ENCODE measurements around the gene UBE4B.
"Not testable (repeated sequence)": the region's sequence is repeated elsewhere in the genome, so short reads cannot be mapped to it uniquely, and the experiment has no call there.

The UBE4B gene

DNA sequence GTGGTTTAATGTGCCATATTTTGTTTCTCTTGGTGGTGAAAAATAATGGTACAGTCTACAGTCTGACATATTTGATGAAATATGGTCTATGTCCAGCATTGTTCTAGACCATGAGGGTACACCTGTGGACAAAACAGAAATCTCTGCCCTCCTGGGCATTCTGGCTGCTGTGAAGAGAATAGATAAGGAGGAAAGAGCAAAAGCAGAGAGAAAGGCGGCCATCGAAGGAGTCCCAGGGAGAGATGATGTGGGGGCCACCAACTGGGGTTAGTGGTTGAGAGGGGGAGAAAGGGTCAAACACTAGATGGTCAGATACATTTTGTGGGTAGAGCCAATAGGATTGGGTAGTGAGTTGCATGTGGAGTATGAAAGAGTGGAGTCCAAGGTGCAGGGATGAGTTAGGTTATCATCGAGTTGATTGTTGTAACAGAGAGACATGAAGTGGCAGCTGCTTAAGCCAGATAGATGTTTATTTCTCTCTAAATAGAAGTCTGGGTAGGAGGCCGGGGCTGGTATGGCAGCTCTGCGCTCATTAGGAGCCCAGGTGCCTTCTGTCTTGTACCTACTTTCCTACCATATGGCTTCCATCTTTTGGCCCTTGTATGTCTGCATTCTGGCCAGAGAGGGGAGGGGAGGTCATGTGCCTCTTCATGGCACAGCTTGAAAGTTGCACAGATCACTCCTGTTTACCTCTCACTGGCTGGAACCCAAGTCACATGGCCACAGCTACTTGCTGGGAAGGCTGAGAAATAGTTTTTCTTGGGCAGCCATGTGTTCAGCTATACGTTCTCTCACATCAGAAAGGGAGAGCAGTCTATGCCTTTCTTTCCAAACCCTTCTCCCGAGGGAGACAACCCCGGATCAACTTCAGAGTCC is 13.0 kb downstream of the UBE4B start:
- DNase-seq, result no peak

DNA sequence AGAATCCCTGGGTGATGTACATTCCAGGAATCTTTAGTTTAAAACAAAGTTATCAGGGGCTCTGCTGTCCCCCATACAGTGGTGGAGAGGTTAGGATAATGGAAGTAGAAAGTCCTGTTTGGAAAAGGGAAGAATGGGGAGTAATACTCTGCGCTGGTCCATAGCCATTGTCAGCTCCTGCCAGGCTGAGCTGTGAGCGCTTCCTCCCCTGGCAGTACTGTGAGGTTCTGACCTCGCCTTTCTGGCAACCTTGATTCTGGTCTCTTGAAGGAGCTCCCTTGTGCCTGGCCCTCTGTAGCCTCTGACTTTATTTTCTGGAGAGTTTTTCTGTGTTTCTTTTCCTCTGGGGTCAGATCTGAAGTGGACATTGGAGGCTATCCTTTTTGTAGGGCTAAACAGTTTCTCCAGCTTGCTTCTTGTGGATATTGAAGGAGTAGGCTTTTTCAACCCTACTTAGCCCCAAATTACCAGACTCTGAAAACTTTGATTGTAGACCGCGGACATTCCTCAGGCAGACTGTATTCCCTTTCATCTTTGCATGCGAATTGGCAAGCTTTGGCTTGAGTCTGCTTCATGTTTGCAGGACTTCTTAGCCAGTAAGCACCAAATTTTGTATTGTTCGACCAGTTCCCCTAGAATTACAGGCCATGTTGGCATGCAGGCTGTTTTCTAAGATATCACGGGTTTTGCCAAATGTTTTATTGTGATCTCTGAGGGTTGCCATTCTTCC is 13.8 kb downstream of the UBE4B start:
- no peak for DNase-seq

DNA sequence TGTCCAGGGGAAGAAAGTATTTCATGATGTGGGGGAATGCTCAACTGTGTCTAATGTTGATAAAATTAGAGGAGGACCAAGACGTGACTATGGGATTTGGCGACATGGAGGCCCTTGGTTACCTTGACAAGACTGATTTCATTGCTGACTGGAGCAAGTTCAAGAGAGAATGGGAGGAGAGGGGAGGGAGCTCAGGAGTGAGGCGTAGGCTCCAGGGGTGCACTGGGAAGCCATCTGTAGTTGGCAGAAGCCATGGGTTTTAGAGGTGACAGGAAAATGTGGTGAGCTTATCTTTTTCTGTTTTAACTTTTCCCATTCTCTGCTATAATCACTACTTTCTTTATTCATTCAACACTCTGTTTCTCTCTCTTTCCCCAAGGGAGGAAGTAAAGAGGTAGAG is 15.8 kb downstream of the UBE4B start:
- no peak for DNase-seq

DNA sequence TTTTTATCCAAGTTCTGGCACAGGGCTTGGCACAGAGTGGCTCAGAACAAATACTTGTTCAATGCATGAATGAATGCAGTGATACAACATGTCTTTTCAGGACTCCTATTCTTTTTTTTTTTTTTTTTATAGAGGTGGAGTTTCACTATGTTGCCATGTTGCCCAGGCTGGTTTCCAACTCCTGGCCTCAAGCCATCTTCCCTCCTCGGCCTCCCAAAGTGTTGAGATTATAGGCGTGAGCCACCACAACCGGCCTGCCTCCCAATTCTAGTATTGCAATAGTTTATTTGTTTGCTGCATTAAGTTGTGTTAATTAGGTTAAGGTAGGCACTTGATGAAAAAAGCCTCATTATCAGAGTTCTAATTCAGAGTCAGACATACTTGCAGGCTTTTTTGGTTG is 17.9 kb downstream of the UBE4B start:
- DNase-seq, result peak; percentile 30

DNA sequence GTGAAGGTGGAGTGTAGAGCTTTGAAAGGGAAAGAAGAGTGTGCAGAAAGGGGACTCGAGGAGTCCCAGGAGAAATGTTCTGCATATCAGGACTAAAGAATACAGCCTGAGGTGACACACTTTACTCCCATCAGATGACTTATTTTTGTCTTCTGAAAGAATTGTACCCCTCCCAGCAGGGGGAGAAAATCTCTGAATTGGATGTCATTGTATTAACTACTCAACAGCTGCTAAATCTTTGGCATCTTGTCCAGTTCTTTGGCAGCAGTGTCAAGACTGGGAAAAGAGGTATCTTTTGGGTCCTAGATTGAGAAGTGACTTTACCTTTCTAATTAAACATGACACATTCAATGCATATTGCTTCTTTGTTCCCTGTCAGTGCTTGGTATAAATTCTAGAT is 18.9 kb downstream of the UBE4B start:
- DNase-seq, result no peak

DNA sequence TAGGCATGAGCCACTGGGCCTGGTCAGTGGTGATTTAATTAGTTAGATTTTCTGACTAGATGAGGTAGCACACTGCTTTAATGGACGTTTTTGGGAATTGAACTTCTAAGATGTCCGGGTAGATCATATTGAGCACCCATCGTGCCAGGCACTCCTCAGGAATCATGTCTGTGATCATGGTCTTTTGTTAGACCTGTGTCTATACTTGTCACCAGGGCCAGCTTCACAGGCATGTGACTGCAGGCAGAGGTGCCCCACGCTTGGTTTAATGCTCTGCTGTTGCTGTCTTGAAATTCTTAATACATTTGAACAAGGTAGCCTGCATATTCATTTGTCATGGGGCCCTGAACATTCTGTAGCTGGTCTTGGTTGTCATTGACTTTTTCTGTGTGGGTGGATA is 19.6 kb downstream of the UBE4B start:
- DNase-seq, result no peak

DNA sequence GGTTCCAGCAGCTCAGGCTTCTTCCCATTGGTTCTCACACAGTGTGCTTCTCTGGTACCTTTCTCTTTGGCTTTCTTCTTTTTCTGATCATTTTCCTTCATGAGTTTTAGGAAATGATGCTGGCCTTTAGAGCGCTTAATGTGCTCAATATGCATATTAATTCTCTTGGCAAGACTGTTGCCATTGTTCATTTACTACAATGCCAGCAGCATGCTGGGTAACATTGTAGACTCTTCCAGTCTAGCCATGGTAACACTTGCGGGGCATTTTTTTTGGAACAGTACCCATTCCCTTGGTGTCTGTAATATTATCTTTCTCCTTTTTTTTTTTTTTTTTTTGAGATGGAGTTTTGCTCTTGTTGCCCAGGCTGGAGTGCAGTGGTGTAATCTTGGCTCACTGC is 21.7 kb downstream of the UBE4B start:
- no peak for DNase-seq

DNA sequence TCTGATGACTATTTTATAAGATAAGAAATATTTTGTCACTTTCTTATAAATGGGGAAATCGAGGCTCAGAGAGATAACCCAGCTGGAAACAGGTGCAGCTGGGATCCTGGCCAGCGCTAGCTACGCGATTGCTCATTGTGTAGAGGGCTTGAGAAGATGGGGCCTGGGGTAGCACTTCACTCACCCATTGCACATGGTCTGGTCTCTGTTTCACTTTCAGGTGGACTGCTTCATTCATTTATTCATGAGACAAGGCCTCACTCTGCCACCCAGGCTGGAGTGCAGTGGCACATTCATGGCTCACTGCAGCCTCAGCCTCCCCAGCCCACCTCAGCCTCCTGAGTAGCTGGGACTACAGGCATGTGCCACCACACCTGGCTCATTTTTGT is 23.8 kb downstream of the UBE4B start:
- peak; percentile 76 for DNase-seq

DNA sequence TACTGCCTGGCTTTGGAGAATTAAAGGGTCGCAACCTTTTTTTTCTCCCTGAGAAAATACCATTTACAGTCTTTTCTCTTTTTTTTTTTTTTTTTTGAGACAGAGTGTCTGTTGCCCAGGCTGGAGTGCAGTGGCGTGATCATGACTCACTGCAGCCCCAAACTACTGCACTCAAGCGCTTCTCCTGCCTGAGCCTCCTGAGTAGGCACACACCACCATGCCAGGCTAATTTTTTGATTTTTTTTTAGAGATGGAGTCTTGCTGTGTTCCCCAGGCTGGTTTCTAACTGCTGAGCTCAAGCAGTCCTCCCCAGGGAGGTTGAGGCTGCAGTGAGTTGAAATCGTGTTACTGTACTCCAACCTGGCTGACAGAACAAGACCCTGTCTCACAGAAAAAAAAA is 24.6 kb downstream of the UBE4B start:
- DNase-seq, result no peak

DNA sequence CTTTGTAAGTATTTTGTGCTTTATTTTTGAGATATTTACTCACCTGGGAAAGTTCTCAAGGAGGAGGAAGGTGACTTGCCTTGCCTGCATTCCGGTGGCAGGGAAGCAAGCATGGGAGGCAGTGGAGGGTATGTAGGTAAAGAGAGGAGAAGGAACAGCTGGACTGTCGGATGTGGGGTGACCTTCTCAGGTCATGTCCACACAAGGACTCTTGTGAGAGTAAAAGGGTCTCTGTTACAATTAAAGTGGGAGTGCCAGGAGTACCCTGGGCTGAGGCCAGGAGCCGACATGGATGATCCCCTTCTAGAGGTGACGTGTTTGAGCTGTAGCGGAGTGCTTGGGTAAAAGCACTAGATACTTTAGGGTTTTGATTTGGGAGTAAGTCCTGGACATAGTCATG is 25.0 kb downstream of the UBE4B start:
- DNase-seq, result no peak

DNA sequence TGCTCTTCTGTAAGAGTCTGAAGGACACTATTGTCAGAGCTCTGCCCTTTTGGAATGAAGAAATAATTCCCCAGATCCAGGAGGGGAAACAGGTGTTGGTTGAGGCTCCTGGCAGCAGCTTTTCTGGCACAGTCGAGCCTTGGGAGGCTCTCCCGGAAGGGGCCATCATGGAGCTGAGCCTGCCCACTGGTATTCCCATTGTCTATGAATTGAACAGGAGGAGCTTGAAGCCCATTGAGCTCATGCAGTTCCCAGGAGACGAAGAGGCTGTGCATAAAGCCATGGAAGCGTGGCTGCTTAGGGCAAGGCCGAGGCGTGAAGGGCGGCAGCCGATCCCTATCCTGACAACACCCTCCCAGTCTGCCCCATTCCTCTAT is 26.6 kb downstream of the UBE4B start:
- DNase-seq, result peak; percentile 91

DNA sequence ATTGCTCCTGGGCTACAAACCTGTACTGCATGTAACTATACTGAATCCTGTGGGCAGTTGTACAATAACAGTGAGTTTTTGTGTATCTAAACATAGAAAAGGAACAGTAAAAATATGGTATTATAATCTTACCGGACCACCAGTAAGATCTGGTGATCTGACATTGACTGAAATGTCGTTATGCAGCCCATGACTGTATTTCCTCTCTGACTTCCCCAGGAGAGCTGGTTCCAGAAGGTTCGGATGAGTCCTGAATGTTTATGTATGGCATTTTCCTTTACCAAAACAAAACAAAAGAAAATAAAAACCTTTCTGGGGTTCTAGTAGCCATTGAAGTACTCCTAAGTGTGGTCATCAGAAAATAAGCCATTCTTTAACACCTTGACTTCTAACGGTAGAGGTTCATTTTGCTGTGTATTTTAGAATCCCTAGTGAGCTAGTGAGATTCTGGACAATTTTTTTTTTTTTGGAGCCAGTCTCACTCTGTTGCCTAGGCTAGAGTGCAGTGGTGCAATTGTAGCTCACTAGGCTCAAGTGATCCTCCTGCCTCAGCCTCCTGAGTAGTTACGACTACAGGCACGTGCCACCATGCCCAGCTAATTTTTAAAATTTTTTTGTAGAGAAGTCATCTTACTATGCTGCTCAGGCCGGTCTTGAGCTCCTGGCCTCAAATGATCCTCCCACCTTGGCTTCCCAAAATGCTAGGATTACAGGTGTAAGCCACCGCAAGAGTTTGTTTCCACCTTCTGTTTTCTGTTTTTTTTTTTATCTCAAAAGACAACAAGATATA is 27.7 kb downstream of the UBE4B start:
- no peak for DNase-seq

DNA sequence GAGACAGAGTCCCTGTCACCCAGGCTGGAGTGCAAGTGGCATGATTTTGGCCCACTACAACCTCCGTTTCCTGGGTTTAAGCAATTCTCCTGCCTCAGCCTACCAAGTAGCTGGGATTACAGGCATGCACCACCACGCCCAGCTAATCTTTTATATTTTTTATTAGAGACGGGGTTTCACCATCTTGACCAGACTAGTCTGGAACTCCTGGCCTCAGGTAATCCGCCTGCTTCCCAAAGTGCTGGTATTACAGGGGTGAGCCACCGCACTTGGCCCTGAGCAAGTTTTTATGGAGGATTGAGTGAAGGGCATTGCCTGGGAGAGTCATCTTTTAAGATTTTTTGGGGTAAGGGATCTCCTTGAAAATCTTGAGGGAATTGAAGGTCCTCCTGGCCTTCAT is 28.5 kb downstream of the UBE4B start:
- DNase-seq, result no peak

DNA sequence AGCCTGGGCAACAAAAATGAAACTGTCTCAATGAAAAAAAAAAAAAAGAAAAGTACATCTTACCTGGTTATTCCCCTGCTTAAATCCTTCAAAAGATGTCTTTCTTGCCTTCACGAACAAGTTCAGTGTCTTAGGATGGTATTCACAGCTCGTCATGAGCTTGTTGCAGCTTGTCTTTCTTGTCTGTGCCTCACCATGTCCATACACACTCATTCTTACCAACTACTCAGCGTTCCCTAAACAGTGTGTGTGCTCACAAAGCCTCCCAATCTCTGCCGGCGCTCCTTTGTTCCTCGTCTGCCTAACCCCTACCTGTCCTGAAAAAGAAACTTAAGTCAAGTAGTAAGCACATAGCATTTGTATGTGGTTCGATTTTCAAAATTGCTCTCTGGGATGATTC is 31.1 kb downstream of the UBE4B start:
- no peak for DNase-seq

DNA sequence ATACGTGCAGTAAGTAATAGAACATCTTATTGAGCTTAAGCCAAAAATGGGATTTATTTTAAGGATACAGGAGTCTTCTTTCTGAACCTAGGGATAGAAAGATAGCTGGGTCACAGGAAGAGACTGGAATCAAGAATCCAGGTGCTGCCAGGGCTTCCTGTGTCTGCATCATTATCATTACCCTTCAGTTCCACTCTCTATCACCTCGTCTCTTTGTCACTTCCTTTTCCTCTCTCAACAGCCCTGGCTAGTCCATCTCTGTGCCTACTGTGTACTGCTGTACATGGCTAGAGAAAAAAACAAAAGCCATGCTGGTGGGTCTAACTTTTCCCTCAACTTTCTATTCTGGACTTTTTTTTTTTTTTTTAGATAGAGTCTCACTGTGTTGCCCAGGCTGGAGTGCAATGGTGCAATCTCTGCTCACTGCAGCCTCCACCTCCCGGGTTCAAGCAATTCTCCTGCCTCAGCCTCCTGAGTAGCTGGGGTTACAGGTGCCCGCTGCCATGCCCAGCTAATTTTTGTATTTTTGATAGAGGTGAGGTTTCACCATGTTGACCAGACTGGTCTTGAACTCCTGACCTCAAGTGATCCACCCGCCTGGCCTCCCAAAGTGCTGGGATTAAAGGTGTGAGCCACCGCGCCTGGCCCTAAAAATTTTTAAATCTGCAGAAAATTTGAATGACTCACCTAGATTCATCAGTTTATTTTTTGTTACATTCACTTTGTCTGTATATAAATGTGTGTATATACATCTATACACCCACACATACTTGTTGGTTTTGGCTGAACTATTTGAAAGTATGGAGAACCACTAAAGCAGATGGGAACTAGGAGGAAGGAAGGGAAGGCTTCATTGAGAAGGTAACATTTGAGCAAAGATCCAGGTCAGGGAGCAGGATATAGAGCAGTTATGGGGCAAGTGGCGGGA is 31.9 kb downstream of the UBE4B start:
- no peak for DNase-seq

DNA sequence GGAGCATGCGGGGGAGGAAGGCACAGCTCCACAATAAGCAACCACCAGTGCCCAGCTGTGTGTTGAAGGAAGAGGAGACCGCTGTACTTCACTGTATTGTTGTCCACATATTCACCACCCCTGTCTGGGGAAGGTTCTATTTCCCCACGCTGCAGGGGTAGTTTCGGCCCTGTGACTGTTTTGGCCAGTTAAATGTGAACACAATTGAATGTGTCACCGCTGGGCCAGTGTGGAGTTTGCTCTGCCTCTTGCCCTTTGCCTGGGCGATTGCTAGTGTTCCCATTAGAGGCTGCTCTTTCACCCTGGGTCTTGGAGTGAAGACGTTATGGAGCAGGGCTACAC is 32.6 kb downstream of the UBE4B start:
- DNase-seq, result no peak

DNA sequence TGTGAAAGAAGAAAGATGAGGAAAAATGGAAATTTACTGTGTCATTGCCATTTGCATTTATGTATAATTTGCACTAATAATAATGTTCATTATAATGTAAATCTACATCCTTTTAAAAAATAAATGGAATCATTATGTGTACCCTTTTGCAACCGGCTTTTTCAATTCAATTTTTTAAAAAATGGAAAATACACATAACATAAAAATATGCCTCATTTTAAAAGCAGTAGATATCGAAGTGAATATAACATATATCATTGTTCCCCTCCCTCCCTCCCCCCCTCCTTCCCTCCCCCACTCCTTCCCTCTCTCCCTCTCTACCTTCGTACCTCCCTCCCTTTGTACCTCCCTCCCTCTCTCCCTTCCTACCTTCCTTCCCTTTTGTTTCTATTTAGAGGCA is 33.0 kb downstream of the UBE4B start:
- no peak for DNase-seq

DNA sequence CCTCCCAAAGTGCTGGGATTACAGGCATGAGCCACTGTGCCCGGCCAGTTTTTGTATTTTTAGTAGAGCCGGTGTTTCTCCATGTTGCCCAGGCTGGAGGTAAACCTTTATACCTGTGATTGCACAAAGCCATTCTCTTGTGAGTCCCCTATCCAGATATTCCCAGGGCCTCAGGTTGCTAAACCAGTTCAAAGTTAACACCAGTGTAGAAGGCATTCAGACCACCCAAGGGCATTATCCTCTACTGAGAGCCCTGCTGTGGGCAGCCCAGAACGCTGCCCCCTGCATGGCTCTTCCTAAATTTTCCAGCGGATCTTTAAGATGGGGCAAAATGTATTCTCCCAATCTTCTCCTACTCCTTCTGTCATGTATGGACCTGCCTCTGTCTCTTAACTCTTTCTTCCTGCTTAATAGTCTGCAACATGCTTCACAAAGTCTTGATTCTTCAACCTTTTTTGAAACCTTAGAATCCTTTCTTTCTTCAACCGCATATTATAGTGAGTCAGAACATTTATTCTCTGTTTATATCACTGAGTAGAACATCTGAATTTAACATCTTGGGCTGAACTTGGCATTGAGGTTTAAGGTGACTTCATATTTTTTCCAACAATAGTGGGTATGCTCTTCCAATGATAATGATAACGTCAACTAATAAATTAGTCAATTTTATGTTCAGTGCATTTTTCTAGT is 36.0 kb downstream of the UBE4B start:
- DNase-seq, result no peak

DNA sequence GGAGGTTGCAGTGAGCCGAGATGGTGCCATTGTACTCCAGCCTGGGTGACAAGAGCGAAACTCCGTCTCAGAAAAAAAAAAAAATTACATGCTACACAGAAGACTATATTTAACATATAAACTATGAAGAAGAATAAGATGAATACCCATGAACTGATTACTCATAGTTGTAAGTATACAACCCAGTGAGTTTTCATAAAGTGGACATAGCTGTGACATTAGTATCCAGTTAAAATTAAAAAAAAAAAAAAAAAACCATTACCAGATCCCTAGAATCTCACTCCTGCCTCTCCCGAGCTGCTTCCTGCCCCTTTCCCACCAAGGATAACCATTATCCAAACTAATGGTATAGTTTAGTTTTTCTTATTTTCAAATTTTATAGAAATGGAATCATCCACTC is 37.4 kb downstream of the UBE4B start:
- no peak for DNase-seq

DNA sequence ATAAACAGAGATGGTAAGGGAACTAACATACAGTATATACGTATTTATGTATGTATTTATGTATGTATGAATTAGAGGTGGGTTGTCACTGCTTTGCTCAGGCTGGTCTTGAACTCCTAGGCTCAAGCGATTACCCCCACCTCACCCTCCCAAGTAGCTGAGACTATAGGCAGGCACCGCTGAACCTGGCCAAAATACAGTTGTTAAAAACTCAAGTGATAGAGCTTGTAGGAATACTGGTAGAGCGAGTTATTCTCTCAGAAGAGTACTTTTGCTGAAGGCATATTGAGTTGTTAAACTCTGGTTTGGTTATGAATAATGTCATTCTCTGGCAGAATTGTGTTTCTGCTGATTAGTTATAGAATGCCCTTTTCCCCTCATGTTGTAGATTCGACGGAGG is 38.9 kb downstream of the UBE4B start:
- DNase-seq, result no peak

DNA sequence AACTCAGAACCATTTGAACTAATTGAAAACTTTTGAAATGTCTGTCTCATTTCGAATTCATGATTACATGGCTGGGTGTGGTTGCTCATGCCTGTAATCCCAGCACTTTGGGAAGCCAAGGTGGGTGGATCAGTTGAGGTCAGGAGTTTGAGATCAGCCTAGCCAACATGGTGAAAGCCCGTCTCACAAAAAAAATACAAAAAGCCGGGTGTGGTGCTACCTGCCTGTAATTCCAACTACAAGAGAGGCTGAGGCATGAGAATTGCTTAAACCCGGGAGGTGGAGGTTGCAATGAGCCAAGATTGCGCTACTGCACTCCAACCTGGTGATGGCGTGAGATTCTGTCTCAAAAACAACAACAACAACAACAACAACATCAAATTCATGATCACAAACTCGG is 40.6 kb downstream of the UBE4B start:
- not testable (repeated sequence) for DNase-seq
